H1 (cell line): ENCODE results near the gene RPRML. TPM values are rescaled to one million over a fixed set of nuclear protein-coding genes. Genes with fewer than 3 reads are reported as not detected.

ENCODE experiments used
- CTCF ChIA-PET: fragments of 300-600 bp; sonication (Branson Sonifier 250); formaldehyde crosslinking; loops from one replicate; lab custom pipeline; 2021; ENCODE audit not compliant: partially characterized antibody; lab: Charles Lee
- POLR2A ChIA-PET: fragments of 300-600 bp; sonication (Branson Sonifier 250); formaldehyde crosslinking; loops from one replicate; lab custom pipeline; 2021; ENCODE audit warnings: inconsistent platforms; ENCODE audit not compliant: partially characterized antibody; lab: Charles Lee
- DNase-seq, 2 experiments: peaks; one replicate each; pipeline versions ENCODE4 v3.0.0 to v3.0.0-alpha.2; 2010 to 2022; ENCODE audit warnings: low spot score in 2 of 2, low read depth in 1 of 2, mixed read lengths in 1 of 2
- FAIRE-seq: peaks from 2 replicates; lab custom pipeline; 2011; peaks lifted over from hg19 to GRCh38; lab: Jason Lieb, UNC
- H2AFZ ChIP-seq: 2 replicates; pipeline ENCODE4 v1.8.1; 2012; ENCODE audit warnings: low read length, inconsistent platforms
- H2AK5ac ChIP-seq: 2 replicates; pipeline ENCODE4 v1.6.1; 2013; ENCODE audit warnings: low read depth, low read length
- H2BK120ac ChIP-seq: replicated peaks from 2 replicates; pipeline ENCODE3; 2013; ENCODE audit warnings: low read depth, low read length, inconsistent platforms
- H2BK12ac ChIP-seq: 2 replicates; pipeline ENCODE4 v1.6.1; 2013; ENCODE audit warnings: low read depth, low read length
- H2BK15ac ChIP-seq: 2 replicates; pipeline ENCODE4 v1.6.1; 2013; ENCODE audit warnings: low read length
- H2BK20ac ChIP-seq: 2 replicates; pipeline ENCODE4 v1.6.1; 2013; ENCODE audit warnings: low read length
- H2BK5ac ChIP-seq: 2 replicates; pipeline ENCODE4 v1.6.1; 2013; ENCODE audit warnings: low read depth, low read length
- H3K14ac ChIP-seq: 2 replicates; pipeline ENCODE4 v1.6.1; 2013; ENCODE audit warnings: inconsistent platforms; ENCODE audit not compliant: insufficient read length
- H3K18ac ChIP-seq: 2 replicates; pipeline ENCODE4 v1.6.1; 2013; ENCODE audit warnings: low read length; ENCODE audit errors: extremely low read depth
- H3K23ac ChIP-seq: 2 replicates; pipeline ENCODE4 v1.6.1; 2013; ENCODE audit warnings: inconsistent platforms; ENCODE audit not compliant: insufficient read length
- H3K23me2 ChIP-seq: 2 replicates; pipeline ENCODE4 v1.6.1; 2013; ENCODE audit warnings: low read depth, low read length
- H3K27ac ChIP-seq: 2 replicates; pipeline ENCODE4 v1.6.1; 2011; ENCODE audit warnings: low read depth, low read length, inconsistent platforms
- H3K27me3 ChIP-seq, 4 experiments: replicated peaks in 1 of 4; 1 replicate in 1 of 4; 2 replicates in 3 of 4; pipeline versions ENCODE4 v1.6.1 to v1.8.1; 2011 to 2013; ENCODE audit warnings: low read length in 3 of 4, mild to moderate bottlenecking in 3 of 4, inconsistent platforms in 2 of 4, mixed read lengths in 2 of 4, moderate library complexity in 1 of 4; ENCODE audit not compliant: control insufficient read depth in 3 of 4, insufficient read depth in 3 of 4; ENCODE audit errors: extremely low read depth in 1 of 4
- H3K36me3 ChIP-seq, 4 experiments: 2 replicates each; pipeline versions ENCODE4 v1.6.1 to v1.8.1; 2011 to 2013; ENCODE audit warnings: mild to moderate bottlenecking in 4 of 4, low read length in 3 of 4, moderate library complexity in 2 of 4, control low read depth in 1 of 4, inconsistent platforms in 1 of 4; ENCODE audit not compliant: insufficient read depth in 4 of 4, control insufficient read depth in 2 of 4
- H3K4ac ChIP-seq: replicated peaks from 2 replicates; pipeline ENCODE3; 2013; ENCODE audit warnings: low read length, low read depth, mixed read lengths, inconsistent platforms; ENCODE audit not compliant: insufficient read length
- H3K4me1 ChIP-seq, 4 experiments: replicated peaks in 1 of 4; 1 replicate in 1 of 4; 2 replicates in 3 of 4; pipeline versions ENCODE4 v1.6.1 to v1.8.1; 2011 to 2013; ENCODE audit warnings: low read length in 3 of 4, inconsistent platforms in 2 of 4, mixed read lengths in 1 of 4; ENCODE audit not compliant: insufficient read depth in 4 of 4, control insufficient read depth in 3 of 4
- H3K4me2 ChIP-seq, 2 experiments: 2 replicates each; pipeline versions ENCODE4 v1.6.1 to v1.8.1; 2011 to 2013; ENCODE audit warnings: low read depth in 2 of 2, low read length in 2 of 2, control low read depth in 1 of 2, inconsistent platforms in 1 of 2, mild to moderate bottlenecking in 1 of 2; ENCODE audit not compliant: insufficient read depth in 1 of 2
- H3K4me3 ChIP-seq, 4 experiments: fragments of 200-600, 300-600 bp in 1 of 4; sonication (generic), shearing (Covaris generic), sonication (Bioruptor Twin) in 1 of 4; 2 replicates each; pipeline versions ENCODE4 v1.5.1 to v1.8.1; 2011 to 2016; ENCODE audit warnings: low read length in 4 of 4, low read depth in 3 of 4, control low read depth in 2 of 4, inconsistent platforms in 2 of 4, mild to moderate bottlenecking in 2 of 4, mixed read lengths in 1 of 4, moderate library complexity in 1 of 4; ENCODE audit not compliant: insufficient read depth in 2 of 4; ENCODE audit errors: extremely low read depth in 1 of 4
- H3K56ac ChIP-seq: replicated peaks from 2 replicates; pipeline ENCODE3; 2013; ENCODE audit warnings: low read depth, mild to moderate bottlenecking, mixed read lengths, low read length, inconsistent platforms; ENCODE audit not compliant: insufficient read length
- H3K79me1 ChIP-seq: 2 replicates; pipeline ENCODE4 v1.6.1; 2013; ENCODE audit warnings: low read depth, low read length, control low read depth
- H3K79me2 ChIP-seq, 2 experiments: 2 replicates each; pipeline versions ENCODE4 v1.6.1 to v1.8.1; 2012 to 2013; ENCODE audit warnings: low read length in 2 of 2, mild to moderate bottlenecking in 2 of 2, inconsistent platforms in 1 of 2; ENCODE audit not compliant: insufficient read depth in 2 of 2, control insufficient read depth in 1 of 2
- H3K9ac ChIP-seq, 4 experiments: replicated peaks in 1 of 4; 1 replicate in 1 of 4; 2 replicates in 3 of 4; pipeline versions ENCODE4 v1.6.1 to v1.8.1; 2011 to 2013; ENCODE audit warnings: low read depth in 3 of 4, low read length in 3 of 4, control low read depth in 2 of 4, mild to moderate bottlenecking in 2 of 4, moderate library complexity in 2 of 4, inconsistent platforms in 1 of 4; ENCODE audit errors: extremely low read depth in 1 of 4
- H3K9me3 ChIP-seq, 2 experiments: 2 replicates each; pipeline versions ENCODE4 v1.6.1 to v1.8.1; 2012 to 2013; ENCODE audit warnings: mild to moderate bottlenecking in 2 of 2, moderate library complexity in 2 of 2, control low read depth in 1 of 2, inconsistent platforms in 1 of 2, low read depth in 1 of 2, low read length in 1 of 2, mixed read lengths in 1 of 2; ENCODE audit not compliant: insufficient read depth in 2 of 2
- H4K20me1 ChIP-seq, 2 experiments: replicated peaks in 1 of 2; 2 replicates each; pipeline versions ENCODE3 to v1.8.1; 2011 to 2013; ENCODE audit warnings: inconsistent platforms in 2 of 2, low read length in 2 of 2, mild to moderate bottlenecking in 1 of 2; ENCODE audit not compliant: insufficient read depth in 2 of 2, control insufficient read depth in 1 of 2
- H4K5ac ChIP-seq: 2 replicates; pipeline ENCODE4 v1.6.1; 2013; ENCODE audit warnings: low read length, low read depth, mixed read lengths, inconsistent platforms; ENCODE audit not compliant: insufficient read length
- H4K8ac ChIP-seq: 2 replicates; pipeline ENCODE4 v1.8.0; 2013; ENCODE audit warnings: mild to moderate bottlenecking, moderate library complexity, low read length, inconsistent platforms; ENCODE audit not compliant: insufficient read depth; ENCODE audit errors: extremely low read depth
- H4K91ac ChIP-seq: replicated peaks from 2 replicates; pipeline ENCODE3; 2013; ENCODE audit warnings: low read length, mixed read lengths, inconsistent platforms; ENCODE audit not compliant: insufficient read length
- CEBPB ChIP-seq: IDR thresholded peaks from 2 replicates; pipeline ENCODE4 v1.6.1; 2012; ENCODE audit warnings: low read depth, low read length
- GABPA ChIP-seq: IDR thresholded peaks from 2 replicates; pipeline ENCODE4 v1.6.1; 2011; ENCODE audit warnings: mild to moderate bottlenecking, low read length, moderate library complexity, borderline replicate concordance; ENCODE audit not compliant: insufficient read depth
- HDAC2 ChIP-seq, 2 experiments: fragments of 300-600 bp in 1 of 2; sonication (generic) in 1 of 2; IDR thresholded peaks; 2 replicates each; pipeline ENCODE4 v1.6.1; 2011 to 2012; ENCODE audit warnings: low read depth in 2 of 2, low read length in 2 of 2, mild to moderate bottlenecking in 2 of 2, moderate library complexity in 2 of 2, borderline replicate concordance in 1 of 2, inconsistent platforms in 1 of 2
- RAD21 ChIP-seq, 2 experiments: IDR thresholded peaks in 1 of 2; conservative IDR thresholded peaks in 1 of 2; 2 replicates each; pipeline ENCODE4 v1.6.1; 2011; ENCODE audit warnings: low read depth in 2 of 2, low read length in 2 of 2, improper control_type of control experiment in 1 of 2, inconsistent platforms in 1 of 2, mild to moderate bottlenecking in 1 of 2, moderate library complexity in 1 of 2
- TEAD4 ChIP-seq: IDR thresholded peaks from 2 replicates; pipeline ENCODE4 v1.6.1; 2012; ENCODE audit warnings: low read depth, low read length, inconsistent platforms, mixed read lengths
- ZNF274 ChIP-seq: IDR thresholded peaks from 2 replicates; pipeline ENCODE4 v1.7.0; 2012; ENCODE audit warnings: low read length, borderline replicate concordance; ENCODE audit errors: extremely low read depth
- WGBS, 2 experiments: shearing (Covaris generic) in 1 of 2; methylation state at CpG; one replicate each; pipeline versions ENCODE4 v1.1.6 to v1.1.7; 2013 to 2015; ENCODE audit warnings: low lambda C conversion rate in 2 of 2, mixed read lengths in 2 of 2, inconsistent platforms in 1 of 2, low coverage in 1 of 2, missing lambda C conversion rate in 1 of 2; ENCODE audit not compliant: insufficient replicate concordance in 2 of 2, insufficient coverage in 1 of 2, insufficient read length in 1 of 2; ENCODE audit errors: extremely low coverage in 1 of 2, missing lambda C conversion rate in 1 of 2; 5-methylcytosine and 5-hydroxymethylcytosine counted together
- polyA plus RNA-seq, 7 experiments: library from polyadenylated mRNA; depleted of rRNA in 3 of 7; stranded (reverse) in 5 of 7; unstranded in 2 of 7; fragments of >200 nt in 5 of 7; fragments of 200-250 nt in 2 of 7; gene quantifications; 1 replicate in 5 of 7; 2 replicates in 1 of 7; 4 replicates in 1 of 7; pipeline versions ENCODE4 v1.2.1 to v1.2.3, GENCODE V29; 2011 to 2013; ENCODE audit warnings: missing spikeins in 2 of 7, mixed read lengths in 2 of 7
- total RNA-seq: library from RNA; stranded (reverse); fragmentation: NEBNext Ultra II Directional; extraction: Animal tissue kit (Norgen Biotek cat#: 25700); gene quantifications from 2 replicates; pipeline ENCODE4 v1.2.1, GENCODE V29; 2021
- TF ChIP-seq, protein P1 (sequence below): IDR thresholded peaks from 2 replicates; pipeline ENCODE4 v1.6.1; 2011; ENCODE audit warnings: low read length, improper control_type of control experiment
- TF ChIP-seq, protein P2 (sequence below): IDR thresholded peaks from 2 replicates; pipeline ENCODE4 v1.6.1; 2012; ENCODE audit warnings: inconsistent platforms

The RPRML gene
- total and polyA plus RNA-seq, 2 of the 8 experiments (the other 6 are each of a cell fraction or from before 2014, with no cell fraction given) = 3.5 to 5.5 TPM

DNA sequence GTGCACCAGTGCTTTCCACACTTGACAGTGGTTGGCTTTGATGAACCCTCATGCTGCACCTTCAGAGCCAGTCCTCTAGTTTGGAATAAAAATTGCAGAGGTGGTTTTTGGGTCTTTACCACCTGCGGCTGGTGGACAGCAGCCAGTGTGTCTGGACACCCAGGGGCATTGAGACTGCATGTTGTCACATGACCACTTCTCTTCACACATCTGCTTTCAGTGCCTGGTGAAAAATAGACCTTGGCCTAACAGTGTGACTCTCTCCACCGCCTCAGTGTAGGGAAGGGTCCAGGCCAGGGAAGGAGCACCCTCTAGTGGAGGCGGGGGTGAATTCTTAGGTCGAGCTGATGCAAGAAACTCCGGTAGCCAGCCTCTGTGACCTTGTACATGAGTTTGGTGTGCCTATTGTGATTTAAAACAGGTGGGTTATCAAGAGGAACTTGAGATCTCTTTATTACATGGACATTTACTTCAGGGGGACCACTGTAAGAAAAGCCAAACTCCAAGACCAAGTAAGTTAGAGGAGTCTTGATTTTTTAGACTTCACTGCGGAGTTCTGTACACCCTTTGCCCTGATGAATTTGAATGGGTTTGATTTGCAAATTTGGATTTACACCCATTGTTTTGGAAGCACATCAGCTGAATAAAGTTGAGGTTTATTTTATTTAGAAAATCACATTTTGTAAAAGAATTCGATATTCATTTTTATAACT, 38.2 kb downstream of the RPRML start:
- Histone ChIP-seq H2BK20ac (no peak overlapping the region), H3K14ac (no peak overlapping the region), H3K23me2 (no peaks in the 10 kb centered on the region), H3K79me1 (no peaks in the 10 kb centered on the region), H3K36me3 (peaks cover 19 to 35% (median 25%) of the 10 kb centered on the region in 4 experiments; a peak in 7 of 8 replicates), H4K91ac (no peak overlapping the region), H3K9me3 (no peaks in the 10 kb centered on the region), H4K20me1 (no peaks in the 10 kb centered on the region), H2BK15ac (no peak overlapping the region), H3K4me3 (no peak overlapping the region), H2AK5ac (no peak overlapping the region), H3K23ac (no peak overlapping the region), H3K4me1 (peaks cover 6 to 16% (median 9%) of the 10 kb centered on the region in 4 experiments), H4K8ac (no peak overlapping the region), H3K18ac (no peak overlapping the region; the same call in 1 of the 2 replicates), H4K5ac (no peak overlapping the region), H3K79me2 (no peaks in the 10 kb centered on the region), H2BK120ac (no peak overlapping the region), H3K27me3 (no peaks in the 10 kb centered on the region), H3K4me2 (no peak overlapping the region), H3K4ac (no peak overlapping the region), H3K27ac (no peak overlapping the region), H2AFZ (no peak overlapping the region), H3K56ac (no peak overlapping the region), H3K9ac (no peak overlapping the region), H2BK5ac (no peak overlapping the region; the same call in 1 of the 2 replicates), H2BK12ac (no peak overlapping the region)
- POLR2A ChIA-PET = no interaction called here
- 49% methylated on average over 7 of the region's 7 CpGs; no CpG with 5 or more reads in 1 of the 2 experiments for WGBS, 2 experiments
- DNase-seq (peak; percentile 56 to 89), FAIRE-seq (peak; percentile 45)
- CTCF ChIA-PET = interaction anchor here (0.6 to 10.0 kb wide), 39 partner anchors 8 to 702 kb away, joined by 3 to 154 read pairs (median 8); partner anchors contain the start of gene RPRML
- TF ChIP-seq RAD21 (IDR thresholded peaks at IDR 0.05 in 1 of 2, conservative IDR thresholded peaks at IDR 0.05 in 1 of 2; ENCODE audit: low read depth in 2 of 2, low read length in 2 of 2) (peak; percentile 93 to 94), HDAC2 (IDR thresholded peaks at IDR 0.05; ENCODE audit: borderline replicate concordance in 1 of 2, low read depth in 2 of 2, low read length in 2 of 2) (no peak), TEAD4 (peak; percentile 56; the same call in 1 of the 2 replicates), CEBPB (peak; percentile 78), ZNF274 (no peak), GABPA (0 out of 2 replicates have a peak, but pooled peaks have one; percentile 31)
- TF ChIP-seq, protein P1, sequence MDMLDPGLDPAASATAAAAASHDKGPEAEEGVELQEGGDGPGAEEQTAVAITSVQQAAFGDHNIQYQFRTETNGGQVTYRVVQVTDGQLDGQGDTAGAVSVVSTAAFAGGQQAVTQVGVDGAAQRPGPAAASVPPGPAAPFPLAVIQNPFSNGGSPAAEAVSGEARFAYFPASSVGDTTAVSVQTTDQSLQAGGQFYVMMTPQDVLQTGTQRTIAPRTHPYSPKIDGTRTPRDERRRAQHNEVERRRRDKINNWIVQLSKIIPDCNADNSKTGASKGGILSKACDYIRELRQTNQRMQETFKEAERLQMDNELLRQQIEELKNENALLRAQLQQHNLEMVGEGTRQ = peak; percentile 41; the same call in 1 of the 2 replicates
- TF ChIP-seq, protein P2, sequence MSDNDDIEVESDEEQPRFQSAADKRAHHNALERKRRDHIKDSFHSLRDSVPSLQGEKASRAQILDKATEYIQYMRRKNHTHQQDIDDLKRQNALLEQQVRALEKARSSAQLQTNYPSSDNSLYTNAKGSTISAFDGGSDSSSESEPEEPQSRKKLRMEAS = no peak
